IMR-90 (cell line): ENCODE results near the gene PPM1H. TPM values are rescaled to one million over a fixed set of nuclear protein-coding genes. Genes with fewer than 3 reads are reported as not detected.

Experiments
- ATAC-seq: fragments of 200-7000 bp; cut with Tn5 transposase; 2 replicates; pipeline ENCODE4 v1.9.1; 2020; ENCODE audit warnings: low read depth, mild to moderate bottlenecking, moderate library complexity
- BruUV-seq: library from RNA; stranded (reverse); fragments of 400-500 nt; replicated peaks from 2 replicates; lab custom pipeline; 2021; lab: Mats Ljungman, UMichigan
- CTCF ChIA-PET: fragments of 300-600 bp; formaldehyde crosslinking; extraction: SDS; loops from one replicate; lab custom pipeline; 2021; ENCODE audit warnings: antibody characterized with exemption; lab: Yijun Ruan, JAX
- POLR2A ChIA-PET: fragments of 300-600 bp; sonication (Branson Sonifier 250); formaldehyde crosslinking; loops from one replicate; lab custom pipeline; 2022; ENCODE audit warnings: antibody characterized with exemption; ENCODE audit not compliant: unreplicated experiment; lab: Charles Lee
- DNase-seq: peaks from one replicate; pipeline ENCODE4 v3.0.0; 2013
- H2AFZ ChIP-seq: replicated peaks from 2 replicates; pipeline ENCODE3; 2013; ENCODE audit warnings: low read length, mild to moderate bottlenecking; ENCODE audit not compliant: poor library complexity
- H2AK5ac ChIP-seq: 2 replicates; pipeline ENCODE4 v1.6.1; 2013; ENCODE audit warnings: low read depth, low read length, inconsistent platforms
- H2AK9ac ChIP-seq: replicated peaks from 2 replicates; pipeline ENCODE3; 2013; ENCODE audit warnings: mild to moderate bottlenecking, low read depth, low read length, moderate library complexity; ENCODE audit not compliant: poor library complexity
- H2BK120ac ChIP-seq: 2 replicates; pipeline ENCODE4 v1.6.1; 2013; ENCODE audit warnings: low read depth, low read length, inconsistent platforms
- H2BK15ac ChIP-seq: 3 replicates; pipeline ENCODE4 v1.6.1; 2013; ENCODE audit warnings: low read depth, low read length, inconsistent platforms
- H2BK20ac ChIP-seq: 2 replicates; pipeline ENCODE4 v1.6.1; 2013; ENCODE audit warnings: low read depth, mild to moderate bottlenecking, inconsistent platforms, low read length, moderate library complexity
- H2BK5ac ChIP-seq: 2 replicates; pipeline ENCODE4 v1.6.1; 2013; ENCODE audit warnings: mild to moderate bottlenecking, low read depth, low read length, inconsistent platforms; ENCODE audit not compliant: poor library complexity, severe bottlenecking
- H3K14ac ChIP-seq: replicated peaks from 2 replicates; pipeline ENCODE4 v1.6.1; 2013; ENCODE audit warnings: low read depth, low read length, inconsistent platforms
- H3K18ac ChIP-seq: 2 replicates; pipeline ENCODE4 v1.6.1; 2013; ENCODE audit warnings: low read depth, low read length, control low read depth
- H3K23ac ChIP-seq: 2 replicates; pipeline ENCODE4 v1.6.1; 2013; ENCODE audit warnings: low read depth, low read length, inconsistent platforms
- H3K27ac ChIP-seq: 2 replicates; pipeline ENCODE4 v1.5.1; 2013; ENCODE audit warnings: mild to moderate bottlenecking, control low read depth, low read length; ENCODE audit not compliant: insufficient read depth
- H3K27me3 ChIP-seq: 2 replicates; pipeline ENCODE4 v1.6.1; 2013; ENCODE audit warnings: low read length; ENCODE audit not compliant: control insufficient read depth, insufficient read depth
- H3K36me3 ChIP-seq: 2 replicates; pipeline ENCODE4 v1.6.1; 2013; ENCODE audit warnings: low read length, mixed read lengths; ENCODE audit not compliant: control insufficient read depth, insufficient read depth
- H3K4ac ChIP-seq: 2 replicates; pipeline ENCODE4 v1.6.1; 2013; ENCODE audit warnings: low read depth, low read length, inconsistent platforms
- H3K4me1 ChIP-seq: 2 replicates; pipeline ENCODE4 v1.6.1; 2013; ENCODE audit warnings: low read length, mixed read lengths; ENCODE audit not compliant: control insufficient read depth, insufficient read depth
- H3K4me2 ChIP-seq: 2 replicates; pipeline ENCODE4 v1.6.1; 2013; ENCODE audit warnings: low read depth, mild to moderate bottlenecking, control low read depth, low read length, moderate library complexity
- H3K4me3 ChIP-seq: 2 replicates; pipeline ENCODE4 v1.5.1; 2013; ENCODE audit warnings: low read depth, mild to moderate bottlenecking, control low read depth, low read length, moderate library complexity; ENCODE audit not compliant: insufficient read depth
- H3K56ac ChIP-seq: 2 replicates; pipeline ENCODE4 v1.6.1; 2013; ENCODE audit warnings: low read length, inconsistent platforms; ENCODE audit not compliant: insufficient read depth; ENCODE audit errors: extremely low read depth
- H3K79me1 ChIP-seq, 2 experiments: 2 replicates each; pipeline ENCODE4 v1.6.1; 2013; ENCODE audit warnings: low read length in 2 of 2, inconsistent platforms in 1 of 2, low read depth in 1 of 2
- H3K9ac ChIP-seq: 2 replicates; pipeline ENCODE4 v1.6.1; 2013; ENCODE audit warnings: low read depth, low read length, control low read depth
- H3K9me1 ChIP-seq: 2 replicates; pipeline ENCODE4 v1.6.1; 2013; ENCODE audit warnings: low read length, inconsistent platforms; ENCODE audit not compliant: insufficient read depth
- H3K9me3 ChIP-seq: 2 replicates; pipeline ENCODE4 v1.6.1; 2013; ENCODE audit warnings: low read length; ENCODE audit not compliant: control insufficient read depth, insufficient read depth
- H4K20me1 ChIP-seq: 2 replicates; pipeline ENCODE4 v1.6.1; 2013; ENCODE audit warnings: low read length, inconsistent platforms; ENCODE audit not compliant: insufficient read depth
- H4K5ac ChIP-seq: 2 replicates; pipeline ENCODE4 v1.6.1; 2013; ENCODE audit warnings: mild to moderate bottlenecking, low read depth, low read length, control low read depth
- H4K8ac ChIP-seq, 2 experiments: 2 replicates each; pipeline ENCODE4 v1.6.1; 2013; ENCODE audit warnings: low read depth in 2 of 2, low read length in 2 of 2, control low read depth in 1 of 2, inconsistent platforms in 1 of 2
- H4K91ac ChIP-seq: 2 replicates; pipeline ENCODE4 v1.6.1; 2013; ENCODE audit warnings: low read depth, low read length, inconsistent platforms; ENCODE audit not compliant: insufficient read depth
- BHLHE40 ChIP-seq: fragments of 150-350 bp; IDR thresholded peaks from 2 replicates; pipeline ENCODE4 v1.6.1; 2016; ENCODE audit warnings: mild to moderate bottlenecking, low read depth, low read length
- FOS ChIP-seq: fragments of 150-350 bp; IDR thresholded peaks from 2 replicates; pipeline ENCODE4 v1.6.1; 2016; ENCODE audit warnings: low read depth, low read length
- MXI1 ChIP-seq: IDR thresholded peaks from 2 replicates; pipeline ENCODE4 v1.6.1; 2012; ENCODE audit warnings: low read depth, mild to moderate bottlenecking, low read length, moderate library complexity, borderline replicate concordance
- POLR2A ChIP-seq: IDR thresholded peaks from 2 replicates; pipeline ENCODE4 v1.6.1; 2012; ENCODE audit warnings: mild to moderate bottlenecking, low read depth, low read length
- RAD21 ChIP-seq: IDR thresholded peaks from 2 replicates; pipeline ENCODE4 v1.6.1; 2012; ENCODE audit warnings: low read length, improper control_type of control experiment
- RCOR1 ChIP-seq: IDR thresholded peaks from 2 replicates; pipeline ENCODE4 v1.6.1; 2012; ENCODE audit warnings: mild to moderate bottlenecking, low read length, improper control_type of control experiment; ENCODE audit not compliant: insufficient replicate concordance
- WGBS, 2 experiments: methylation state at CpG; one replicate each; pipeline versions ENCODE4 v1.1.5 to v1.1.7; 2013; ENCODE audit warnings: missing lambda C conversion rate in 2 of 2; ENCODE audit not compliant: insufficient read length in 1 of 2; ENCODE audit errors: extremely low coverage in 2 of 2; 5-methylcytosine and 5-hydroxymethylcytosine counted together
- dilution Hi-C: fragments of 300-500 bp; cut with HindIII; formaldehyde crosslinking; loops from one replicate; pipeline ENCODE4 v1.14.3; 2018; ENCODE audit warnings: low sequenced_read_pairs; ENCODE audit not compliant: unreplicated experiment
- in situ Hi-C: fragments of 300-500 bp; cut with MboI; formaldehyde crosslinking; loops from 3 replicates; pipeline ENCODE4 v1.14.3; 2019; ENCODE audit warnings: low sequenced_read_pairs, inconsistent platforms, mixed read lengths
- intact Hi-C: fragments of 100-400 bp; cut with micrococcal nuclease; formaldehyde crosslinking; loops from 2 replicates; pipeline ENCODE4 v1.10.0; 2022
- polyA plus RNA-seq, 3 experiments: library from polyadenylated mRNA; depleted of rRNA; stranded (reverse); fragments of >200 nt; gene quantifications; 2 replicates each; pipeline ENCODE4 v1.2.3, GENCODE V29; 2012; ENCODE audit warnings: low replicate concordance in 1 of 3
- total RNA-seq: library from RNA; depleted of rRNA; stranded (reverse); fragments of >200 nt; gene quantifications from 2 replicates; pipeline ENCODE4 v1.2.3, GENCODE V29; 2012
- TF ChIP-seq, protein P1 (sequence below): fragments of 150-350 bp; IDR thresholded peaks from 2 replicates; pipeline ENCODE4 v1.6.1; 2016; ENCODE audit warnings: low read depth, mild to moderate bottlenecking, low read length, moderate library complexity, borderline replicate concordance
- TF ChIP-seq, protein P2 (sequence below): conservative IDR thresholded peaks from 2 replicates; pipeline ENCODE4 v1.5.1; 2012; ENCODE audit warnings: mild to moderate bottlenecking, low read depth, low read length, improper control_type of control experiment
- TF ChIP-seq, protein P3 (sequence below): fragments of 150-350 bp; IDR thresholded peaks from 2 replicates; pipeline ENCODE4 v1.6.1; 2017; ENCODE audit warnings: mild to moderate bottlenecking, antibody characterized with exemption, low read length, low read depth

The PPM1H gene
- total and polyA plus RNA-seq, 2 of the 4 experiments (the other 2 are of a cell fraction): 0.14 to 0.18 TPM

DNA sequence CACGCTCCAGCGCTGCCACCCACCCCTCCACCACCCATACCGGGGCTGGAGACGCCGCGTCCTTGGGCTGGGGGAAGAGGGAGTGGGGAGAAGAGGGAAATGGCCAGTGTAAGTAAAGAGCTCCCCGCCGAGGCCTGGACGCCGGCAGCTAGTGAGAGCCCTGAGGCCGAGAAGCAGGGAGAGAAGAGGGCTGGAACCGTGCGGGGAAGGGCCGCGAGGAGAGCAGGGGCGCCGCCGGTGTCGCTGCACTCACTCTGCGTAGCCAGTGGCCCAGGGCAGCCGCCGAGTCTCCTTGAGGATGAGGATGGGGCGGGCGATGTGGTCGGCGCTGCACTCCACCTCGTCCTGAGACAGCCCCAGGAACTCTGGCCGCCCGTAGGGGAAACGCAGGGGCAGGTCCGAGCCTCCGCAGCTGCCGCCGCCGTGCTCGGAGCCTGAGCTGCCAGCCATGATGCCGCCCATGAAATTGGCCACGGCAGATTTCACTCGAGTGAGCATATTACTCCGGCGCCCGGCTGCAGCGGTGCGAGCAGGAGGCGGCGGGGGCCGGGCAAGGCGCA lies 631 bp downstream of the PPM1H start:
- no peak overlapping the region for H2AK5ac ChIP-seq
- H2BK5ac ChIP-seq: no peak overlapping the region
- no peaks in the 10 kb centered on the region for H4K20me1 ChIP-seq
- H3K27ac ChIP-seq: no peak overlapping the region
- H2AK9ac ChIP-seq: peak overlapping the region; percentile 86
- H3K79me1 ChIP-seq: no peaks in the 10 kb centered on the region
- no peak overlapping the region for H3K14ac ChIP-seq
- no peak overlapping the region for H2BK120ac ChIP-seq
- peak overlapping the region; percentile 16; the same call in 1 of the 2 replicates for H3K23ac ChIP-seq
- dilution Hi-C loops (no loop called here), in situ Hi-C loops (no loop called here), intact Hi-C loops (loop anchor here (1.0 to 10.0 kb wide), 2 partner anchors 121 to 350 kb away; no protein-coding TSS in a partner anchor)
- no peak overlapping the region for H4K5ac ChIP-seq
- ATAC-seq: peak; percentile 74
- H3K18ac ChIP-seq: no peak overlapping the region
- H3K9me1 ChIP-seq: no peaks in the 10 kb centered on the region
- CTCF ChIA-PET: interaction anchor here (0.8 to 1.5 kb wide), 4 partner anchors 11 to 134 kb away, joined by 3 to 6 read pairs (median 4); no protein-coding TSS in a partner anchor
- no peak overlapping the region for H3K56ac ChIP-seq
- no peak overlapping the region for H4K8ac ChIP-seq
- POLR2A ChIA-PET: no interaction called here
- peak overlapping the region; percentile 60 for H3K4me3 ChIP-seq
- DNase-seq: peak; percentile 4
- no peak overlapping the region for H2BK20ac ChIP-seq
- H4K91ac ChIP-seq: no peak overlapping the region
- no peak overlapping the region for H3K9ac ChIP-seq
- WGBS, 2 experiments: 2% methylated on average over 35 of the region's 48 CpGs; no CpG with 5 or more reads in 1 of the 2 experiments
- H3K4me2 ChIP-seq: peak overlapping the region; percentile 80
- no peak overlapping the region for H2BK15ac ChIP-seq
- no peaks in the 10 kb centered on the region for H3K36me3 ChIP-seq
- peak overlapping the region; percentile 95 for H2AFZ ChIP-seq
- no TSS peak for BruUV-seq
- H3K27me3 ChIP-seq: peaks cover 37% of the 10 kb centered on the region
- no peaks in the 10 kb centered on the region for H3K9me3 ChIP-seq
- TF ChIP-seq FOS: no peak
- no peak for TF ChIP-seq BHLHE40
- TF ChIP-seq RCOR1: no peak
- TF ChIP-seq, protein P1, sequence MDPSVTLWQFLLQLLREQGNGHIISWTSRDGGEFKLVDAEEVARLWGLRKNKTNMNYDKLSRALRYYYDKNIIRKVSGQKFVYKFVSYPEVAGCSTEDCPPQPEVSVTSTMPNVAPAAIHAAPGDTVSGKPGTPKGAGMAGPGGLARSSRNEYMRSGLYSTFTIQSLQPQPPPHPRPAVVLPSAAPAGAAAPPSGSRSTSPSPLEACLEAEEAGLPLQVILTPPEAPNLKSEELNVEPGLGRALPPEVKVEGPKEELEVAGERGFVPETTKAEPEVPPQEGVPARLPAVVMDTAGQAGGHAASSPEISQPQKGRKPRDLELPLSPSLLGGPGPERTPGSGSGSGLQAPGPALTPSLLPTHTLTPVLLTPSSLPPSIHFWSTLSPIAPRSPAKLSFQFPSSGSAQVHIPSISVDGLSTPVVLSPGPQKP: no peak
- no peak for TF ChIP-seq POLR2A
- no peak for TF ChIP-seq MXI1
- TF ChIP-seq, protein P2, sequence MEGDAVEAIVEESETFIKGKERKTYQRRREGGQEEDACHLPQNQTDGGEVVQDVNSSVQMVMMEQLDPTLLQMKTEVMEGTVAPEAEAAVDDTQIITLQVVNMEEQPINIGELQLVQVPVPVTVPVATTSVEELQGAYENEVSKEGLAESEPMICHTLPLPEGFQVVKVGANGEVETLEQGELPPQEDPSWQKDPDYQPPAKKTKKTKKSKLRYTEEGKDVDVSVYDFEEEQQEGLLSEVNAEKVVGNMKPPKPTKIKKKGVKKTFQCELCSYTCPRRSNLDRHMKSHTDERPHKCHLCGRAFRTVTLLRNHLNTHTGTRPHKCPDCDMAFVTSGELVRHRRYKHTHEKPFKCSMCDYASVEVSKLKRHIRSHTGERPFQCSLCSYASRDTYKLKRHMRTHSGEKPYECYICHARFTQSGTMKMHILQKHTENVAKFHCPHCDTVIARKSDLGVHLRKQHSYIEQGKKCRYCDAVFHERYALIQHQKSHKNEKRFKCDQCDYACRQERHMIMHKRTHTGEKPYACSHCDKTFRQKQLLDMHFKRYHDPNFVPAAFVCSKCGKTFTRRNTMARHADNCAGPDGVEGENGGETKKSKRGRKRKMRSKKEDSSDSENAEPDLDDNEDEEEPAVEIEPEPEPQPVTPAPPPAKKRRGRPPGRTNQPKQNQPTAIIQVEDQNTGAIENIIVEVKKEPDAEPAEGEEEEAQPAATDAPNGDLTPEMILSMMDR: no peak
- TF ChIP-seq, protein P3, sequence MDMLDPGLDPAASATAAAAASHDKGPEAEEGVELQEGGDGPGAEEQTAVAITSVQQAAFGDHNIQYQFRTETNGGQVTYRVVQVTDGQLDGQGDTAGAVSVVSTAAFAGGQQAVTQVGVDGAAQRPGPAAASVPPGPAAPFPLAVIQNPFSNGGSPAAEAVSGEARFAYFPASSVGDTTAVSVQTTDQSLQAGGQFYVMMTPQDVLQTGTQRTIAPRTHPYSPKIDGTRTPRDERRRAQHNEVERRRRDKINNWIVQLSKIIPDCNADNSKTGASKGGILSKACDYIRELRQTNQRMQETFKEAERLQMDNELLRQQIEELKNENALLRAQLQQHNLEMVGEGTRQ: no peak
- TF ChIP-seq RAD21: no peak
- no peak overlapping the region for H3K4ac ChIP-seq
- H3K4me1 ChIP-seq: peaks cover 2% of the 10 kb centered on the region; the same call in 1 of the 2 replicates
